ENCODE data around the gene SPIN3.
"Not testable (repeated sequence)": the region's sequence is repeated elsewhere in the genome, so short reads cannot be mapped to it uniquely, and the experiment has no call there.

SPIN3 gene

DNA sequence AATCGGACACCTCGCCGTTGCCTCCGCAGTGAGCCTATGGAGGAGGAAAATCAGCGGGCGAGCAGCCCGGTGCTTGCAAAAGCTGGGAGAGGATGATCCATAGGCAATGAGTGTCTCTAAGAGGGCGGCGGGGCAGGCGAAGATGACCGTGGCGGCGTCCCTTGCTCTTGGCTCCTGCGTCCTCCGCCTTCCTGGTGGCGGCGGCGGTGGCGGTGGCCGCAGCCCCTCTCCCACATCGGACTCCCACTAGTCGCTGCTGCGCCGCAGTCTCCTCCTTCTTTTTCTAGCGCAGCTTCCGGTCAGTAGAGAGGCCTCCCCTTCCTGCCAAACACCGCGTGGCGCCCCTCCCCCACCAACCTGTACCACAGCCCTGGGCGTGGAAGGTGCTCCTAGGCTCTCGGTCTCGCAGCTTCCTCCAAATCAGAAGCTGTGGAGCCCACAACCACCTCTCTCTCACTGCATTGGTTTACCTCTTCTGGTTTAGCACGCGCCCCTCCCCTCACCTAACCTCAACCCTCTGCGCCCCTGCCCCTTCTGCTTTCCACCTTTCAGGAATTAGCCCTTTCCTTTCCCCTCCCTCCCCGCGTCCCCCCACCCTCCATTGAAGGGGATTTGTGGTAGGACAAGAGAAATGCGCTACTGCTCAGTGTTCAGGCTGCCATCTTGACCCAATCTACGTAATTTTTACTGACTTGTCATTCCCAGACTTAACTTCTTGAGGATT lies at the start of gene SPIN3:
SPIN3 (minus strand) TSS at position 271 of the 724 bp plus-strand sequence. CDS start 594 bp downstream, outside the sequence.
- TF ChIP-seq, protein P1, sequence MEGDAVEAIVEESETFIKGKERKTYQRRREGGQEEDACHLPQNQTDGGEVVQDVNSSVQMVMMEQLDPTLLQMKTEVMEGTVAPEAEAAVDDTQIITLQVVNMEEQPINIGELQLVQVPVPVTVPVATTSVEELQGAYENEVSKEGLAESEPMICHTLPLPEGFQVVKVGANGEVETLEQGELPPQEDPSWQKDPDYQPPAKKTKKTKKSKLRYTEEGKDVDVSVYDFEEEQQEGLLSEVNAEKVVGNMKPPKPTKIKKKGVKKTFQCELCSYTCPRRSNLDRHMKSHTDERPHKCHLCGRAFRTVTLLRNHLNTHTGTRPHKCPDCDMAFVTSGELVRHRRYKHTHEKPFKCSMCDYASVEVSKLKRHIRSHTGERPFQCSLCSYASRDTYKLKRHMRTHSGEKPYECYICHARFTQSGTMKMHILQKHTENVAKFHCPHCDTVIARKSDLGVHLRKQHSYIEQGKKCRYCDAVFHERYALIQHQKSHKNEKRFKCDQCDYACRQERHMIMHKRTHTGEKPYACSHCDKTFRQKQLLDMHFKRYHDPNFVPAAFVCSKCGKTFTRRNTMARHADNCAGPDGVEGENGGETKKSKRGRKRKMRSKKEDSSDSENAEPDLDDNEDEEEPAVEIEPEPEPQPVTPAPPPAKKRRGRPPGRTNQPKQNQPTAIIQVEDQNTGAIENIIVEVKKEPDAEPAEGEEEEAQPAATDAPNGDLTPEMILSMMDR (IDR thresholded peaks at IDR 0.05; ENCODE audit: extremely low read depth, insufficient read depth, missing control alignments) = no peak
- in situ Hi-C loops (cut with MboI; ENCODE audit: low pct_unique_long_range_greater_than_20kb, low sequenced_read_pairs, unreplicated experiment) = no loop called here

DNA sequence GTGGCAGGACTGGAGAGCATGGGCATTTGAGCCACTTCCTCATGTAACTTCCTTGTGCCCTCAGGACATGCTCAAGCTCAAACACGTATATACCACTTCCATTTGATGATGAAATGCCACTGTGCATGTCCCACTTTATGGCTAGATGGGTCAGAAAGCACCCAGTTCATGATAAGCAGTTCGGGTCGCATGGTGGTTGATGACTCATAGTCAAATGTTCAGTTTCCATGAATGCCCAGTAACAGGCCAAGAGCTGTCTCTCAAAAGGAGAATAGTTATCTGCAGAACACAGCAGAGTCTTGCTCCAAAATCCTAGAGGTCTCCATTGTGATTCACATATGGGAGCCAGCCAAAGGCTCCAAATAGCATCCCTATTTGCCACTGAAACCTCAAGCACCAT lies 48.9 kb upstream of the SPIN3 start:
- in situ Hi-C loops (cut with MboI; ENCODE audit: low pct_unique_long_range_greater_than_20kb, low sequenced_read_pairs, unreplicated experiment) = loop anchor here (25.0 kb wide), 1 partner anchor 107 kb away; no protein-coding TSS in a partner anchor
- no peak for DNase-seq (ENCODE audit: low spot score)
- TF ChIP-seq, protein P1 (IDR thresholded peaks at IDR 0.05; ENCODE audit: extremely low read depth, insufficient read depth, missing control alignments) = no peak

More for the DNA sequence above, at the start of gene SPIN3:
- peak; percentile 63 for DNase-seq (ENCODE audit: low spot score)

DNA sequence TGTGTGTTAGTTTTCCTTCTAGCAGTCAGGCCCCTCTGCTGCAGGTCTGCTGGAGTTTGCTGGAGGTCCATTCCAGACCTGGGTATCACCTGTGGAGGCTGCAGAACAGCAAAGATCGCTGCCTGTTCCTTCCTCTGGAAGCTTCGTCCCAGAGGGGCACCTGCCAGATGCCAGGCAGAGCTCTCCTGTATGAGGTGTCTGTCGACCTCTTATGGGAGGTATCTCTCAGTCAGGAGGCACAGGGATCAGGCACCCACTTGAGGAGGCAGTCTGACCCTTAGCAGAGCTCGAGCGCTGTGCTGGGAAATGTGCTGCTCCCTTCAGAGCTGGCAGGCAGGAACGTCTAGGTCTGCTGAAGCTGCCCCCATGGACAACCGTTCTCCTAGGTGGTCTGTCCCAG lies 41.9 kb upstream of the SPIN3 start:
- in situ Hi-C loops (cut with MboI; ENCODE audit: low pct_unique_long_range_greater_than_20kb, low sequenced_read_pairs, unreplicated experiment) = loop anchor here (25.0 kb wide), 1 partner anchor 100 kb away; no protein-coding TSS in a partner anchor
- not testable (repeated sequence) for DNase-seq (ENCODE audit: low spot score)

DNA sequence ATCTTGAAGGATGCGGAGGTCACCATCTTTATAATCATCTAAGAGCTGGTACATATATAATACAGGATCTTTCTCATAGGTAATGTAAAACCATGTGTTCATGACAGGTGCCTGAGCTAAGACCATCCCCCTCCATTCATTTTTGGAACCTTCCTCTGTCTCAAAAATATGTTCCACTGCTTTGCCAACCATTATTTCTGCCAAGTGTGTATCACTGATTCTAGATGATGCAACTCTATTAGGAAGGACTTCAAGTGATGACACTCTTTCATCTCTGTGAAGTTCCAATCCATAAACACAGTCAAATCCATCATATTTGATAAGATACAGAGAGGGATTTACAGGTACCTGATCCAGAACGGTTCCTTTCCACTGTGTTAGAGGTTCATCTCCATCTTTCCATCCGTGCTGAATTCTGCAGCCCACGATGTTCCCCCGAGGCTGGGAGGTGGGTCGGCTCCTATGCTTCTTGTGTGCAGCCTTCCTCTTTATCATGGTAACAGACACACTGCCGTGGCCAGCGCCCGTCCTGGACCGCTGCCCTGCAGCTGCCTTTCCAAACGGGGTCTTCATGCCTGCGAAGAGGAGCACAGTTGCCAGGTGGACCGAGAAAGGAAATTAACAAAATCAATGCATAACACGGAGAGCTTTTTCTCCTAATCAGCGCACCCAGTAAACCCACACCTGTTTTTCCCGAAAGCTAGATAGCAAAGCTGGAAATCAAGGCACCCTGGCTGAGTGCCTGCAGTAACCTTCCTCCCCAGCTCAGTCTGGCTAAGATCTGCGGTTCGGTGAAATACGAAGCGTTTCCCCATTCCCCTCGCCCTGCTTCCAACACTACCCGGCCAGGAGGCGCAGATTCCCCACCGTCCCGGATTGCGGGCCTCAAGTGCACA lies 718 bp downstream of the SPIN3 start:
- TF ChIP-seq, protein P1 (IDR thresholded peaks at IDR 0.05; ENCODE audit: extremely low read depth, insufficient read depth, missing control alignments) = no peak
- DNase-seq (ENCODE audit: low spot score) = no peak
- in situ Hi-C loops (cut with MboI; ENCODE audit: low pct_unique_long_range_greater_than_20kb, low sequenced_read_pairs, unreplicated experiment) = no loop called here

DNA sequence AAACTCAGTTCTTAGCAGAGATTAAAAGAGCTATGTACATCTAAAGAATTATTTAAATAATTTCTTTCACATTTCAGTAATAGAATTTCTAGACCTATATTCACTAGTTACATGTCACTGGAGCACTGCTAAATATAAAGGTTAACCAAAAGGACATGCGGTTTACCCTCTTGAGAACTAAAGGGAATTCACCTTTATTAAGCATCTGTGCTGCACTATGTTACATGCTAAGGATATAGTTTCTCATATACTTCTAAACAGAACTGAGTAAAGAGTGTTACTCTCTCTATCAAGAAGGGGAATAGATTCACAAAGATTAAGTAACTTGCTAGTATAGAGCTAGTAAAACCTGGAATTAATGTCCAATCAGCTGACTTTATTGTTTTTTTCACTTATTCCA lies 7.6 kb downstream of the SPIN3 start:
- TF ChIP-seq, protein P1 (IDR thresholded peaks at IDR 0.05; ENCODE audit: extremely low read depth, insufficient read depth, missing control alignments) = no peak
- DNase-seq (ENCODE audit: low spot score) = no peak
- in situ Hi-C loops (cut with MboI; ENCODE audit: low pct_unique_long_range_greater_than_20kb, low sequenced_read_pairs, unreplicated experiment) = no loop called here

DNA sequence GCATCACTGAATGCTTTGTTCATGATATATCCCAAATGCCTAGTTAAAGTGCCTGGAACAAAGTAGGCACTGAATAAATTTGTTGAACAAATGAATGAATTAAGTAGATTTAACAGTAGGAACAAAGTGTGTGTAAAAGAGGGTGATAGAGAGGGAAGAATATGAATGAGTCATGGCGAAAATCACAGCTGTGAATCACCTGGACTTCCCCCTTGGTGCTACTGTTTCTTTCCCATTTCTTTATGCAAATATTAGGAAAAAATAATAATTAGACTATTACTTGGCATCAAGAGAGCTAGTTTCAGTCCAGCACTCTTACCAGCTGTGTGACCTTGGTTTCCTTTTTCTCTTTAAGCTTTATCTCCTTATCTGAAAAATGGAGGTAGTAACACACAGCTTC lies 9.2 kb downstream of the SPIN3 start:
- TF ChIP-seq, protein P1 (IDR thresholded peaks at IDR 0.05; ENCODE audit: extremely low read depth, insufficient read depth, missing control alignments) = no peak
- no peak for DNase-seq (ENCODE audit: low spot score)
- in situ Hi-C loops (cut with MboI; ENCODE audit: low pct_unique_long_range_greater_than_20kb, low sequenced_read_pairs, unreplicated experiment) = no loop called here

DNA sequence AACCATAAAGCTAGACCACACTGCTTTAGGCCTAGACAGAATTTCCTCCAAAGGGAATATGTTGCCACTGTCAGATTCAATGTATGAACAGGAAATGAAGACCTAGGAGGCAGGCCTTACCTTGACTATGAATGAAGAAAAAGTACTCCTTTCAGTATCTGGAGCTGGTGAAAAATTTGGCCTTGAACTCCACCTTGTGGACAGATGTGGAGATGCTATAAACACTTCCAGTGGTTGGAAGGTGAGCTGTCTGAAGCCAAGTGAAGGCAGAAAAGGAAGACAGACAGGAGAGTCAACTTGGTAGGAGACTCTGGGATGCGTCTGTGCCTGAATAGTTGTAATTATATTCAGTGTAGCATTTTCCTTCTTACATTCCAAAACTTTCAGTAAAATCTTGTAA lies 17.2 kb downstream of the SPIN3 start:
- TF ChIP-seq, protein P1 (IDR thresholded peaks at IDR 0.05; ENCODE audit: extremely low read depth, insufficient read depth, missing control alignments) = peak; percentile 77
- in situ Hi-C loops (cut with MboI; ENCODE audit: low pct_unique_long_range_greater_than_20kb, low sequenced_read_pairs, unreplicated experiment) = no loop called here
- peak; percentile 41 for DNase-seq (ENCODE audit: low spot score)
